Hepatocyte (in vitro differentiated cells): ENCODE data around the gene MBLAC1. TPM values are rescaled to one million over a fixed set of nuclear protein-coding genes. Genes with fewer than 3 reads are reported as not detected.
A peak's percentile ranks its signal among the peaks of the same experiment; 100 is the strongest.

Experiments used
- DNase-seq: peaks from one replicate; pipeline ENCODE4 v3.0.0-alpha.2; 2016; ENCODE audit warnings: low spot score
- H2AFZ ChIP-seq: fragments of 200-600 bp; sonication (generic); 2 replicates; pipeline ENCODE4 v1.6.0; 2016; ENCODE audit warnings: antibody characterized with exemption, mild to moderate bottlenecking
- H3K27ac ChIP-seq: fragments of 200-600 bp; sonication (generic); 2 replicates; pipeline ENCODE4 v1.5.1; 2016; ENCODE audit warnings: mild to moderate bottlenecking
- H3K27me3 ChIP-seq: fragments of 200-600 bp; sonication (generic); 2 replicates; pipeline ENCODE4 v1.6.1; 2016
- H3K36me3 ChIP-seq: fragments of 200-600 bp; sonication (generic); replicated peaks from 2 replicates; pipeline ENCODE4 v1.5.1; 2016; ENCODE audit warnings: low read depth; ENCODE audit not compliant: insufficient read depth
- H3K4me1 ChIP-seq: fragments of 200-600 bp; sonication (generic); 2 replicates; pipeline ENCODE4 v1.5.1; 2016; ENCODE audit warnings: mild to moderate bottlenecking, moderate library complexity; ENCODE audit not compliant: insufficient read depth
- H3K4me2 ChIP-seq: fragments of 200-600 bp; sonication (generic); 2 replicates; pipeline ENCODE4 v1.6.0; 2016
- H3K4me3 ChIP-seq: fragments of 200-600 bp; sonication (generic); 2 replicates; pipeline ENCODE4 v1.5.1; 2016; ENCODE audit warnings: mild to moderate bottlenecking
- H3K79me2 ChIP-seq: fragments of 200-600 bp; sonication (generic); 2 replicates; pipeline ENCODE4 v1.6.0; 2017; ENCODE audit warnings: mild to moderate bottlenecking
- H3K9me2 ChIP-seq: fragments of 200-600 bp; sonication (generic); replicated peaks from 2 replicates; pipeline ENCODE4 v1.6.0; 2017; ENCODE audit warnings: mild to moderate bottlenecking; ENCODE audit not compliant: insufficient read depth
- H3K9me3 ChIP-seq: fragments of 200-600 bp; sonication (generic); 2 replicates; pipeline ENCODE4 v1.5.1; 2016; ENCODE audit warnings: low read depth, mild to moderate bottlenecking
- H4K20me1 ChIP-seq: fragments of 200-600 bp; sonication (generic); 2 replicates; pipeline ENCODE4 v1.6.0; 2016; ENCODE audit warnings: mild to moderate bottlenecking; ENCODE audit not compliant: insufficient read depth, poor library complexity, severe bottlenecking
- CTCF ChIP-seq: fragments of 200-600 bp; sonication (generic); IDR thresholded peaks from 2 replicates; pipeline ENCODE4 v1.5.1; 2016; ENCODE audit warnings: antibody characterized with exemption, mild to moderate bottlenecking; ENCODE audit not compliant: poor library complexity
- EZH2 ChIP-seq: fragments of 200-600 bp; sonication (generic); IDR thresholded peaks from 2 replicates; pipeline ENCODE4 v1.6.1; 2016; ENCODE audit warnings: antibody characterized with exemption, mild to moderate bottlenecking, borderline replicate concordance
- EZH2phosphoT487 ChIP-seq: fragments of 200-600 bp; sonication (generic); IDR thresholded peaks from one replicate; pipeline ENCODE4 v1.6.1; 2018; ENCODE audit warnings: antibody characterized with exemption, mild to moderate bottlenecking, low read depth, moderate library complexity; ENCODE audit not compliant: unreplicated experiment, severe bottlenecking
- WGBS: methylation state at CpG from one replicate; pipeline ENCODE4 v1.1.6; 2016; ENCODE audit warnings: low lambda C conversion rate; ENCODE audit errors: missing lambda C conversion rate; 5-methylcytosine and 5-hydroxymethylcytosine counted together
- polyA plus RNA-seq: library from polyadenylated mRNA; unstranded; fragments of >200 nt; fragmentation: Nextera tagmentation; extraction: Ambion mirVana; gene quantifications from 2 replicates; pipeline ENCODE4 v1.2.1, GENCODE V29; 2016
- total RNA-seq: library from RNA; depleted of rRNA; stranded (reverse); fragments of >200 nt; gene quantifications from 2 replicates; pipeline ENCODE4 v1.2.3, GENCODE V29; 2014

Gene MBLAC1
- total and polyA plus RNA-seq, 2 experiments from 2014 or later: 2.7 to 4.5 TPM

- Histone ChIP-seq H2AFZ (no peak overlapping the region), H3K27me3 (no peaks in the 10 kb centered on the region), H3K9me2 (no peaks in the 10 kb centered on the region), H3K9me3 (no peaks in the 10 kb centered on the region), H4K20me1 (no peaks in the 10 kb centered on the region), H3K4me2 (peak overlapping the region; percentile 100), H3K36me3 (no peaks in the 10 kb centered on the region), H3K27ac (peak overlapping the region; percentile 82), H3K79me2 (peaks cover 23% of the 10 kb centered on the region), H3K4me3 (no peak overlapping the region), H3K4me1 (peaks cover 15% of the 10 kb centered on the region)
- 85% methylated on average over 16 of the region's 16 CpGs for WGBS
- DNase-seq: no peak
- TF ChIP-seq EZH2phosphoT487: no peak
Observed at GRCh38 chr7:100156331-100157068, 29.7 kb downstream of the MBLAC1 start.

- peak overlapping the region; percentile 100 for H3K4me2 ChIP-seq
- no peak overlapping the region for H2AFZ ChIP-seq
- no peaks in the 10 kb centered on the region for H3K36me3 ChIP-seq
- no peaks in the 10 kb centered on the region for H3K9me2 ChIP-seq
- H4K20me1 ChIP-seq: no peaks in the 10 kb centered on the region
- no peak for DNase-seq
- H3K4me1 ChIP-seq: peaks cover 15% of the 10 kb centered on the region
- H3K27ac ChIP-seq: peak overlapping the region; percentile 82
- 60% methylated on average over 5 of the region's 5 CpGs for WGBS
- no peaks in the 10 kb centered on the region for H3K27me3 ChIP-seq
- H3K9me3 ChIP-seq: no peaks in the 10 kb centered on the region
- no peak for TF ChIP-seq EZH2
- TF ChIP-seq CTCF: no peak
- no peak for TF ChIP-seq EZH2phosphoT487
- H3K79me2 ChIP-seq: peaks cover 19% of the 10 kb centered on the region
- H3K4me3 ChIP-seq: no peak overlapping the region
Observed at GRCh38 chr7:100157069-100157333, 30.2 kb downstream of the MBLAC1 start.

DNA sequence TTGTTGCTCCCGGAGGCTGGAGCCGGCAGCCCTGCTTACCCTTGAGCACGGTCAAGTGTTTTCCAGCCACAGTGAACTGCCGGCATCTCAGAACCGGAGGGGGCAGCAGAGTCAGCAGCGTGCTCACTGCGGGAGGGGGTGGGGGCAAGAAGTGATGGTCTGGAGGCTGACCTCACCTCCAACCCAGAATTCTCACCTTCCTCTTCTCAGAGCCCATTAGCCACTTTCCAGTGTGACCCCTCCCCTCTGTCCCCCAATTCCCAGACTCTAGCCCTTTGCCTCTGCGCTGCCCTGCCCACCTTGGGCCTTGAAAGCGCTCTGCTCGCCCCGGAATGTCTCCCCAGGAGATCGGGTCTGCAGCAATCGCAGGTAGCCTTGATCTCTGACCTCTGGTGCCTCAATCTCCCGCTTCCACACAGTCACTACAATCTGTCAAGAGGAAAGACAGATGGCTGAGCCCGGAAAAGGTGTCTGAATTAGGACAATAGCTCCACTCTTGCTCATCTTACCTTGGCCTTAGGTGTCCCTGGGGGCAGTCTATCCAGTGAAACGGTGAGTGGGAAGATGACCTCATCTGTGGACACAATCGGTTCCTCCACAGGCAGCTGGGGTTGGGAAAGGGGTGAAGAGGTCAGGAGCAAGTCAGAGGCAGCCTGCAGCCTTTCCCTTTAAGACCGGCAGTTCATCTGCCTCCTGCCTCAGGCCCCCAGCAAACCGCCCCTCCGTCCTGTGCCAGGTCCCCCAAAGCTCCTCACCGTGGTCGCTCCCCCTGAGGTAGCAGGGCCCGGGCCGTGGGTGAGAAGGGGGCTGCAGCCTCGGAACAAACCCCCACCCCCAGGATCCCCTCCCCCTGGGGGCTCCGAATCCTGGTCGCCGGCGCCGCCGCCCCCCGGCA is 30.8 kb downstream of the MBLAC1 start:
- WGBS: 15% methylated on average over 28 of the region's 32 CpGs
- H3K4me1 ChIP-seq: peaks cover 15% of the 10 kb centered on the region
- no peaks in the 10 kb centered on the region for H3K36me3 ChIP-seq

More for the DNA sequence above, 30.8 kb downstream of the MBLAC1 start:
- H3K79me2 ChIP-seq: peaks cover 13% of the 10 kb centered on the region
- H3K27me3 ChIP-seq: no peaks in the 10 kb centered on the region
- H3K27ac ChIP-seq: peak overlapping the region; percentile 82
- H3K4me2 ChIP-seq: peak overlapping the region; percentile 100
- no peaks in the 10 kb centered on the region for H3K9me3 ChIP-seq
- H4K20me1 ChIP-seq: no peaks in the 10 kb centered on the region
- peak overlapping the region; percentile 55 for H2AFZ ChIP-seq
- H3K9me2 ChIP-seq: no peaks in the 10 kb centered on the region
- H3K4me3 ChIP-seq: peak overlapping the region; percentile 96
- TF ChIP-seq EZH2phosphoT487 (no peak), EZH2 (no peak), CTCF (peak; percentile 19)
- peak; percentile 72 for DNase-seq
